Parathyroid adenoma (tissue), 2 donors: ENCODE data around the gene LGR5.

Experiments
- H2AFZ ChIP-seq: fragments of 300-600 bp; sonication (generic); one replicate; pipeline ENCODE4 v1.7.0; 2017; ENCODE audit warnings: antibody characterized with exemption, mild to moderate bottlenecking
- H3K27ac ChIP-seq: fragments of 300-600 bp; sonication (generic); one replicate; pipeline ENCODE4 v1.7.0; 2017
- H3K27me3 ChIP-seq: fragments of 300-600 bp; sonication (generic); one replicate; pipeline ENCODE4 v1.7.0; 2017; ENCODE audit warnings: low read length; ENCODE audit not compliant: control insufficient read depth, insufficient read depth
- H3K36me3 ChIP-seq: fragments of 300-600 bp; sonication (generic); one replicate; pipeline ENCODE4 v1.7.0; 2017; ENCODE audit warnings: low read length; ENCODE audit not compliant: control insufficient read depth, insufficient read depth
- H3K4me1 ChIP-seq: fragments of 300-600 bp; sonication (generic); one replicate; pipeline ENCODE4 v1.7.0; 2017; ENCODE audit warnings: control low read depth
- H3K4me2 ChIP-seq: fragments of 300-600 bp; sonication (generic); one replicate; pipeline ENCODE4 v1.7.0; 2017; ENCODE audit warnings: low read length
- H3K4me3 ChIP-seq: fragments of 300-600 bp; sonication (generic); one replicate; pipeline ENCODE4 v1.7.0; 2017; ENCODE audit warnings: low read depth, low read length
- H3K79me2 ChIP-seq: fragments of 300-600 bp; sonication (generic); one replicate; pipeline ENCODE4 v1.7.0; 2017; ENCODE audit warnings: control low read depth
- H3K9ac ChIP-seq: fragments of 300-600 bp; sonication (generic); one replicate; pipeline ENCODE4 v1.7.0; 2017; ENCODE audit warnings: mild to moderate bottlenecking
- H3K9me3 ChIP-seq: fragments of 300-600 bp; sonication (generic); one replicate; pipeline ENCODE4 v1.7.0; 2017; ENCODE audit warnings: low read length; ENCODE audit not compliant: control insufficient read depth
- TF ChIP-seq, protein P1 (sequence below): fragments of 300-600 bp; sonication (generic); IDR thresholded peaks from one replicate; pipeline ENCODE4 v1.7.0; 2017; ENCODE audit warnings: antibody characterized with exemption, mild to moderate bottlenecking
- donor health status: primary hyperparathyroidism.

The LGR5 gene

GRCh38 chr12:71439613-71440344 is at the start of gene LGR5:
Gene LGR5, plus strand, starts transcription at chr12:71439798. Its CDS starts 283 bp downstream, at chr12:71440081.
- TF ChIP-seq, protein P1, sequence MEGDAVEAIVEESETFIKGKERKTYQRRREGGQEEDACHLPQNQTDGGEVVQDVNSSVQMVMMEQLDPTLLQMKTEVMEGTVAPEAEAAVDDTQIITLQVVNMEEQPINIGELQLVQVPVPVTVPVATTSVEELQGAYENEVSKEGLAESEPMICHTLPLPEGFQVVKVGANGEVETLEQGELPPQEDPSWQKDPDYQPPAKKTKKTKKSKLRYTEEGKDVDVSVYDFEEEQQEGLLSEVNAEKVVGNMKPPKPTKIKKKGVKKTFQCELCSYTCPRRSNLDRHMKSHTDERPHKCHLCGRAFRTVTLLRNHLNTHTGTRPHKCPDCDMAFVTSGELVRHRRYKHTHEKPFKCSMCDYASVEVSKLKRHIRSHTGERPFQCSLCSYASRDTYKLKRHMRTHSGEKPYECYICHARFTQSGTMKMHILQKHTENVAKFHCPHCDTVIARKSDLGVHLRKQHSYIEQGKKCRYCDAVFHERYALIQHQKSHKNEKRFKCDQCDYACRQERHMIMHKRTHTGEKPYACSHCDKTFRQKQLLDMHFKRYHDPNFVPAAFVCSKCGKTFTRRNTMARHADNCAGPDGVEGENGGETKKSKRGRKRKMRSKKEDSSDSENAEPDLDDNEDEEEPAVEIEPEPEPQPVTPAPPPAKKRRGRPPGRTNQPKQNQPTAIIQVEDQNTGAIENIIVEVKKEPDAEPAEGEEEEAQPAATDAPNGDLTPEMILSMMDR: no peak
- peak within 1 kb of the TSS; percentile 25 for H3K4me3 ChIP-seq
- H3K9ac ChIP-seq: no peak within 1 kb of the TSS
- no peaks in the 10 kb centered on the region for H3K36me3 ChIP-seq
- H3K9me3 ChIP-seq: no peaks in the 10 kb centered on the region
- H2AFZ ChIP-seq: peak within 1 kb of the TSS; percentile 28
- H3K79me2 ChIP-seq: no peaks in the 10 kb centered on the region
- H3K4me2 ChIP-seq: peak within 1 kb of the TSS; percentile 66
- H3K4me1 ChIP-seq: no peaks in the 10 kb centered on the region
- H3K27me3 ChIP-seq: no peaks in the 10 kb centered on the region
- H3K27ac ChIP-seq: no peak within 1 kb of the TSS

GRCh38 chr12:71392521-71393145 is 47.0 kb upstream of the LGR5 start:
- Histone ChIP-seq H3K4me3 (no peak overlapping the region), H2AFZ (no peak overlapping the region), H3K4me2 (no peak overlapping the region), H3K27ac (no peak overlapping the region), H3K36me3 (no peaks in the 10 kb centered on the region), H3K27me3 (no peaks in the 10 kb centered on the region), H3K9me3 (no peaks in the 10 kb centered on the region), H3K9ac (no peak overlapping the region), H3K4me1 (no peaks in the 10 kb centered on the region), H3K79me2 (no peaks in the 10 kb centered on the region)
- TF ChIP-seq, protein P1: peak; percentile 49

DNA sequence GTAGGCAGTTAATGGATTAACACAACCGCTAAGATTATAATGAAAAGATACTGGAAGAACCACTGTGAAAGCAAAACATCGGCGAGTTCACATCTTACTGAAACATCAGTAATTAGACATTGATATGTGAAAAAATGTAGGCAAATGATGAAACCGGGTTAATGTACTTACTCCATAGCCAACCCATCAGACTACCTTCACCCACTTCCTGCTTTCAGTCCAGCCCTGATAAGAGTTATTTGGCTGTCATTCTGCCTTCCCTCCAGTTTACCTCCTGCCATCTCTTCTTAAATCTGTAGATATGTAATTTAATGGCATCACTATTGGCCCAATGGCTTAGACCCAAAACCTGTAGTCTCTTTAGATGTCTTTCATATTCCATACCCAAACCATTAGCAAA is 46.0 kb upstream of the LGR5 start:
- Histone ChIP-seq H2AFZ (no peak overlapping the region), H3K27me3 (no peaks in the 10 kb centered on the region), H3K9me3 (no peaks in the 10 kb centered on the region), H3K4me3 (no peak overlapping the region), H3K4me2 (no peak overlapping the region), H3K27ac (no peak overlapping the region), H3K79me2 (no peaks in the 10 kb centered on the region), H3K9ac (no peak overlapping the region), H3K4me1 (no peaks in the 10 kb centered on the region), H3K36me3 (no peaks in the 10 kb centered on the region)
- TF ChIP-seq, protein P1: no peak

- Histone ChIP-seq H3K9me3 (no peaks in the 10 kb centered on the region), H3K27me3 (no peaks in the 10 kb centered on the region), H3K79me2 (no peaks in the 10 kb centered on the region), H3K9ac (no peak overlapping the region), H2AFZ (no peak overlapping the region), H3K4me1 (no peaks in the 10 kb centered on the region), H3K4me3 (no peak overlapping the region), H3K36me3 (no peaks in the 10 kb centered on the region), H3K4me2 (no peak overlapping the region), H3K27ac (no peak overlapping the region)
- TF ChIP-seq, protein P1: no peak
Observed at GRCh38 chr12:71397433-71397954, 42.1 kb upstream of the LGR5 start.
